GM12878 (cell line): ENCODE data around the gene DPP6.

Experiments used
- ATF3 ChIP-seq: IDR thresholded peaks from 2 replicates; pipeline ENCODE4 v1.6.1; 2011; ENCODE audit warnings: low read depth, mild to moderate bottlenecking, low read length, moderate library complexity, borderline replicate concordance; ENCODE audit errors: extremely low read depth
- CEBPZ ChIP-seq: fragments of 150-350 bp; IDR thresholded peaks from 2 replicates; pipeline ENCODE4 v1.6.1; 2016; ENCODE audit warnings: low read depth, low read length
- E2F8 ChIP-seq: fragments of 450-650 bp; IDR thresholded peaks from 2 replicates; pipeline ENCODE4 v1.6.1; 2018; ENCODE audit warnings: mild to moderate bottlenecking, low read depth, moderate library complexity; ENCODE audit not compliant: partially characterized antibody
- FOXM1 ChIP-seq: IDR thresholded peaks from 2 replicates; pipeline ENCODE4 v1.6.1; 2012; ENCODE audit warnings: low read depth, mild to moderate bottlenecking, inconsistent platforms, low read length, moderate library complexity
- GABPA ChIP-seq: IDR thresholded peaks from 2 replicates; pipeline ENCODE4 v1.6.1; 2014; ENCODE audit warnings: antibody characterized with exemption, low read depth, mild to moderate bottlenecking, inconsistent platforms
- HDAC6 ChIP-seq: fragments of 200-600 bp; sonication (generic); IDR thresholded peaks from one replicate; pipeline ENCODE4 v1.8.0; 2017; ENCODE audit warnings: antibody characterized with exemption; ENCODE audit not compliant: unreplicated experiment
- REST ChIP-seq: IDR thresholded peaks from 2 replicates; pipeline ENCODE4 v1.6.1; 2012; ENCODE audit warnings: mild to moderate bottlenecking, low read depth, low read length
- RFX5 ChIP-seq: IDR thresholded peaks from 2 replicates; pipeline ENCODE4 v1.6.1; 2011; ENCODE audit warnings: low read depth, low read length, improper control_type of control experiment
- ZNF207 ChIP-seq: fragments of 450-650 bp; IDR thresholded peaks from 2 replicates; pipeline ENCODE4 v1.6.1; 2014; ENCODE audit warnings: antibody characterized with exemption, mild to moderate bottlenecking, borderline replicate concordance
- ZSCAN29 ChIP-seq: fragments of 450-650 bp; IDR thresholded peaks from 2 replicates; pipeline ENCODE4 v1.6.1; 2017; ENCODE audit warnings: mild to moderate bottlenecking, moderate library complexity

GRCh38 chr7:154195266-154195665 lies 143.1 kb downstream of the DPP6 start:
- TF ChIP-seq HDAC6 (no peak), ZSCAN29 (no peak), CEBPZ (no peak), ZNF207 (no peak), GABPA (no peak), FOXM1 (no peak), E2F8 (no peak), RFX5 (no peak), ATF3 (no peak), REST (no peak)
